RWPE2 (cell line): ENCODE measurements around the gene SDK2.

Source experiments
- ATAC-seq: fragments of 200-7000 bp; cut with Tn5 transposase; 3 replicates; pipeline ENCODE4 v1.9.1; 2021; ENCODE audit warnings: low read depth
- DNase-seq: peaks from one replicate; pipeline ENCODE4 v3.0.0-alpha.2; 2020; ENCODE audit warnings: low spot score
- H3K27ac ChIP-seq: fragments of 450-650 bp; 2 replicates; pipeline ENCODE4 v1.5.1; 2017; ENCODE audit warnings: mild to moderate bottlenecking; ENCODE audit not compliant: poor library complexity, severe bottlenecking
- H3K27me3 ChIP-seq: fragments of 250-450 bp; sonication (Bioruptor Pico); 2 replicates; pipeline ENCODE4 v1.5.1; 2021; ENCODE audit warnings: mild to moderate bottlenecking, moderate library complexity; ENCODE audit not compliant: insufficient read depth, poor library complexity, severe bottlenecking
- H3K36me3 ChIP-seq: fragments of 250-450 bp; sonication (Bioruptor Pico); 2 replicates; pipeline ENCODE4 v1.5.1; 2020; ENCODE audit warnings: low read depth, mild to moderate bottlenecking, moderate library complexity
- H3K4me1 ChIP-seq: fragments of 250-450 bp; sonication (Bioruptor Pico); 2 replicates; pipeline ENCODE4 v1.5.1; 2021; ENCODE audit warnings: mild to moderate bottlenecking, moderate library complexity; ENCODE audit not compliant: insufficient read depth, poor library complexity, severe bottlenecking
- H3K4me3 ChIP-seq: fragments of 250-450 bp; sonication (Bioruptor Pico); 2 replicates; pipeline ENCODE4 v1.5.1; 2021; ENCODE audit warnings: mild to moderate bottlenecking, moderate library complexity; ENCODE audit not compliant: severe bottlenecking
- H3K9me3 ChIP-seq: fragments of 250-450 bp; sonication (Bioruptor Pico); 2 replicates; pipeline ENCODE4 v1.5.1; 2021; ENCODE audit warnings: mild to moderate bottlenecking, moderate library complexity; ENCODE audit not compliant: severe bottlenecking
- CTCF ChIP-seq: fragments of 450-650 bp; IDR thresholded peaks from one replicate; pipeline ENCODE4 v1.5.1; 2017; ENCODE audit warnings: mild to moderate bottlenecking, moderate library complexity; ENCODE audit not compliant: poor library complexity, severe bottlenecking

Gene SDK2

GRCh38 chr17:73663614-73664013, 19.4 kb upstream of the SDK2 start:
- no peak overlapping the region for H3K27ac ChIP-seq
- no peaks in the 10 kb centered on the region for H3K4me1 ChIP-seq
- H3K4me3 ChIP-seq, result no peak overlapping the region
- TF ChIP-seq CTCF, result no peak
- no peaks in the 10 kb centered on the region for H3K36me3 ChIP-seq
- no peaks in the 10 kb centered on the region for H3K9me3 ChIP-seq
- ATAC-seq (no peak), DNase-seq (no peak)
- peaks cover 28% of the 10 kb centered on the region for H3K27me3 ChIP-seq

GRCh38 chr17:73660366-73660765, 16.1 kb upstream of the SDK2 start:
- Histone ChIP-seq H3K4me1 (no peaks in the 10 kb centered on the region), H3K4me3 (no peak overlapping the region), H3K27me3 (peaks cover 28% of the 10 kb centered on the region), H3K27ac (no peak overlapping the region), H3K36me3 (no peaks in the 10 kb centered on the region), H3K9me3 (no peaks in the 10 kb centered on the region)
- DNase-seq (no peak), ATAC-seq (no peak)
- TF ChIP-seq CTCF, result no peak

- no peak for TF ChIP-seq CTCF
- ATAC-seq (no peak), DNase-seq (no peak)
- no peak overlapping the region for H3K4me3 ChIP-seq
- H3K36me3 ChIP-seq, result no peaks in the 10 kb centered on the region
- H3K27ac ChIP-seq, result no peak overlapping the region
- H3K27me3 ChIP-seq, result peaks cover 17% of the 10 kb centered on the region
- no peaks in the 10 kb centered on the region for H3K4me1 ChIP-seq
- H3K9me3 ChIP-seq, result no peaks in the 10 kb centered on the region
Measured at GRCh38 chr17:73658821-73659515, 14.7 kb upstream of the SDK2 start.

- TF ChIP-seq CTCF, result peak; percentile 59
- H3K4me3 ChIP-seq, result no peak overlapping the region
- no peaks in the 10 kb centered on the region for H3K36me3 ChIP-seq
- peaks cover 5% of the 10 kb centered on the region for H3K9me3 ChIP-seq
- ATAC-seq (peak; percentile 82), DNase-seq (no peak)
- peaks cover 14% of the 10 kb centered on the region for H3K27me3 ChIP-seq
- no peaks in the 10 kb centered on the region for H3K4me1 ChIP-seq
- no peak overlapping the region for H3K27ac ChIP-seq
Measured at GRCh38 chr17:73657473-73658116, 13.3 kb upstream of the SDK2 start.

- H3K27ac ChIP-seq, result no peak overlapping the region
- H3K36me3 ChIP-seq, result no peaks in the 10 kb centered on the region
- peaks cover 5% of the 10 kb centered on the region for H3K9me3 ChIP-seq
- no peaks in the 10 kb centered on the region for H3K27me3 ChIP-seq
- DNase-seq, result no peak
- H3K4me1 ChIP-seq, result no peaks in the 10 kb centered on the region
- TF ChIP-seq CTCF, result no peak
- no peak for ATAC-seq
- no peak overlapping the region for H3K4me3 ChIP-seq
Measured at GRCh38 chr17:73654241-73654640, 10.0 kb upstream of the SDK2 start.
